Measurements from ENCODE around the gene SKI. TPM values are rescaled to one million over a fixed set of nuclear protein-coding genes. Genes with fewer than 3 reads are reported as not detected.

SKI gene
- total RNA-seq, 1 donor from 2014 or later = 66.2 TPM

GRCh38 chr1:2221271-2221670 lies 6.8 kb upstream of the SKI start:
- no peak overlapping the region for H3K27ac Mint-ChIP-seq (ENCODE audit: unreplicated experiment)
- no peak for FAIRE-seq
- Histone ChIP-seq H3K79me2 (ENCODE audit: insufficient read depth, low read length) (no peaks in the 10 kb centered on the region), H3K36me3 (ENCODE audit: insufficient read depth, low read length) (no peaks in the 10 kb centered on the region), H3K4me2 (ENCODE audit: low read length) (no peak overlapping the region), H3K4me3 (ENCODE audit: insufficient read depth, low read depth, low read length) (no peak overlapping the region), H2AFZ (ENCODE audit: low read depth, low read length) (no peak overlapping the region), H3K4me1 (ENCODE audit: insufficient read depth, low read length) (no peaks in the 10 kb centered on the region), H3K27ac (ENCODE audit: low read depth, low read length) (no peak overlapping the region), H3K9ac (ENCODE audit: low read length) (no peak overlapping the region), H3K9me3 (ENCODE audit: insufficient read depth, low read depth, low read length) (no peaks in the 10 kb centered on the region), H4K20me1 (ENCODE audit: insufficient read depth, low read length) (no peaks in the 10 kb centered on the region), H3K27me3 (ENCODE audit: insufficient read depth, low read length) (no peaks in the 10 kb centered on the region)
- DNase-seq (ENCODE audit: low read depth) = no peak
- H3K4me3 Mint-ChIP-seq (ENCODE audit: unreplicated experiment) = no peak overlapping the region
- no peak for TF ChIP-seq CTCF (IDR thresholded peaks at IDR 0.05; ENCODE audit: insufficient read depth, low read depth, low read length)
- no peak for TF ChIP-seq EZH2 (IDR thresholded peaks at IDR 0.05; ENCODE audit: insufficient read depth, low read length)
- H3K27me3 Mint-ChIP-seq (ENCODE audit: low read depth, unreplicated experiment) = peaks cover 4% of the 10 kb centered on the region
- peaks cover 2% of the 10 kb centered on the region for H3K9me3 Mint-ChIP-seq (ENCODE audit: unreplicated experiment)
- no peaks in the 10 kb centered on the region for H3K36me3 Mint-ChIP-seq (ENCODE audit: low read depth, unreplicated experiment)
- peaks cover under 1% of the 10 kb centered on the region for H3K4me1 Mint-ChIP-seq (ENCODE audit: low read depth, unreplicated experiment)

- no peaks in the 10 kb centered on the region for H3K27me3 ChIP-seq (ENCODE audit: insufficient read depth, low read length)
- Mint-ChIP-seq H3K4me3 (ENCODE audit: unreplicated experiment) (no peak overlapping the region), H3K27ac (ENCODE audit: unreplicated experiment) (no peak overlapping the region), H3K36me3 (ENCODE audit: low read depth, unreplicated experiment) (no peaks in the 10 kb centered on the region), H3K27me3 (ENCODE audit: low read depth, unreplicated experiment) (peaks cover 4% of the 10 kb centered on the region), H3K4me1 (ENCODE audit: low read depth, unreplicated experiment) (peaks cover 1% of the 10 kb centered on the region), H3K9me3 (ENCODE audit: unreplicated experiment) (peaks cover 2% of the 10 kb centered on the region)
- no peak overlapping the region for H3K9ac ChIP-seq (ENCODE audit: low read length)
- no peak overlapping the region for H3K4me3 ChIP-seq (ENCODE audit: insufficient read depth, low read depth, low read length)
- no peak for DNase-seq (ENCODE audit: low read depth)
- no peaks in the 10 kb centered on the region for H3K36me3 ChIP-seq (ENCODE audit: insufficient read depth, low read length)
- H3K79me2 ChIP-seq (ENCODE audit: insufficient read depth, low read length) = peaks cover 6% of the 10 kb centered on the region
- no peak overlapping the region for H3K4me2 ChIP-seq (ENCODE audit: low read length)
- no peak overlapping the region for H3K27ac ChIP-seq (ENCODE audit: low read depth, low read length)
- H2AFZ ChIP-seq (ENCODE audit: low read depth, low read length) = no peak overlapping the region
- FAIRE-seq = no peak
- TF ChIP-seq EZH2 (IDR thresholded peaks at IDR 0.05; ENCODE audit: insufficient read depth, low read length) (no peak), CTCF (IDR thresholded peaks at IDR 0.05; ENCODE audit: insufficient read depth, low read depth, low read length) (no peak)
- peaks cover 7% of the 10 kb centered on the region for H3K4me1 ChIP-seq (ENCODE audit: insufficient read depth, low read length)
- peaks cover 5% of the 10 kb centered on the region for H4K20me1 ChIP-seq (ENCODE audit: insufficient read depth, low read length)
- no peaks in the 10 kb centered on the region for H3K9me3 ChIP-seq (ENCODE audit: insufficient read depth, low read depth, low read length)
Measured at GRCh38 chr1:2224170-2224584, 3.9 kb upstream of the SKI start.

- DNase-seq (ENCODE audit: low read depth) (no peak), FAIRE-seq (no peak)
- H3K4me3 ChIP-seq (ENCODE audit: insufficient read depth, low read depth, low read length) = no peak overlapping the region
- H2AFZ ChIP-seq (ENCODE audit: low read depth, low read length) = no peak overlapping the region
- H3K9me3 ChIP-seq (ENCODE audit: insufficient read depth, low read depth, low read length) = no peaks in the 10 kb centered on the region
- H3K27ac Mint-ChIP-seq (ENCODE audit: unreplicated experiment) = peak overlapping the region; percentile 18
- H3K4me1 Mint-ChIP-seq (ENCODE audit: low read depth, unreplicated experiment) = peaks cover 1% of the 10 kb centered on the region
- H3K4me3 Mint-ChIP-seq (ENCODE audit: unreplicated experiment) = peak overlapping the region; percentile 45
- H3K36me3 ChIP-seq (ENCODE audit: insufficient read depth, low read length) = no peaks in the 10 kb centered on the region
- no peak overlapping the region for H3K4me2 ChIP-seq (ENCODE audit: low read length)
- no peak overlapping the region for H3K27ac ChIP-seq (ENCODE audit: low read depth, low read length)
- no peaks in the 10 kb centered on the region for H3K27me3 ChIP-seq (ENCODE audit: insufficient read depth, low read length)
- no peak overlapping the region for H3K9ac ChIP-seq (ENCODE audit: low read length)
- TF ChIP-seq EZH2 (IDR thresholded peaks at IDR 0.05; ENCODE audit: insufficient read depth, low read length) (no peak), CTCF (IDR thresholded peaks at IDR 0.05; ENCODE audit: insufficient read depth, low read depth, low read length) (no peak)
- H3K4me1 ChIP-seq (ENCODE audit: insufficient read depth, low read length) = peaks cover 7% of the 10 kb centered on the region
- H4K20me1 ChIP-seq (ENCODE audit: insufficient read depth, low read length) = peaks cover 11% of the 10 kb centered on the region
- H3K36me3 Mint-ChIP-seq (ENCODE audit: low read depth, unreplicated experiment) = no peaks in the 10 kb centered on the region
- H3K27me3 Mint-ChIP-seq (ENCODE audit: low read depth, unreplicated experiment) = peaks cover 4% of the 10 kb centered on the region
- peaks cover 13% of the 10 kb centered on the region for H3K79me2 ChIP-seq (ENCODE audit: insufficient read depth, low read length)
- no peaks in the 10 kb centered on the region for H3K9me3 Mint-ChIP-seq (ENCODE audit: unreplicated experiment)
Measured at GRCh38 chr1:2224631-2225428, 3.3 kb upstream of the SKI start.

All from astrocyte (in vitro differentiated cells and primary cell).